H1 (cell line): Measurements from ENCODE around the gene MPV17. TPM values are rescaled to one million over a fixed set of nuclear protein-coding genes. Genes with fewer than 3 reads are reported as not detected.

Experiments used
- CTCF ChIA-PET: fragments of 300-600 bp; sonication (Branson Sonifier 250); formaldehyde crosslinking; loops from one replicate; lab custom pipeline; 2021; ENCODE audit not compliant: partially characterized antibody; lab: Charles Lee
- POLR2A ChIA-PET: fragments of 300-600 bp; sonication (Branson Sonifier 250); formaldehyde crosslinking; loops from one replicate; lab custom pipeline; 2021; ENCODE audit warnings: inconsistent platforms; ENCODE audit not compliant: partially characterized antibody; lab: Charles Lee
- DNase-seq, 2 experiments: peaks; one replicate each; pipeline versions ENCODE4 v3.0.0 to v3.0.0-alpha.2; 2010 to 2022; ENCODE audit warnings: low spot score in 2 of 2, low read depth in 1 of 2, mixed read lengths in 1 of 2
- FAIRE-seq: peaks from 2 replicates; lab custom pipeline; 2011; peaks lifted over from hg19 to GRCh38; lab: Jason Lieb, UNC
- H2AFZ ChIP-seq: 2 replicates; pipeline ENCODE4 v1.8.1; 2012; ENCODE audit warnings: low read length, inconsistent platforms
- H2AK5ac ChIP-seq: 2 replicates; pipeline ENCODE4 v1.6.1; 2013; ENCODE audit warnings: low read depth, low read length
- H2BK120ac ChIP-seq: replicated peaks from 2 replicates; pipeline ENCODE3; 2013; ENCODE audit warnings: low read depth, low read length, inconsistent platforms
- H2BK12ac ChIP-seq: 2 replicates; pipeline ENCODE4 v1.6.1; 2013; ENCODE audit warnings: low read depth, low read length
- H2BK15ac ChIP-seq: 2 replicates; pipeline ENCODE4 v1.6.1; 2013; ENCODE audit warnings: low read length
- H2BK20ac ChIP-seq: 2 replicates; pipeline ENCODE4 v1.6.1; 2013; ENCODE audit warnings: low read length
- H2BK5ac ChIP-seq: 2 replicates; pipeline ENCODE4 v1.6.1; 2013; ENCODE audit warnings: low read depth, low read length
- H3K14ac ChIP-seq: 2 replicates; pipeline ENCODE4 v1.6.1; 2013; ENCODE audit warnings: inconsistent platforms; ENCODE audit not compliant: insufficient read length
- H3K18ac ChIP-seq: 2 replicates; pipeline ENCODE4 v1.6.1; 2013; ENCODE audit warnings: low read length; ENCODE audit errors: extremely low read depth
- H3K23ac ChIP-seq: 2 replicates; pipeline ENCODE4 v1.6.1; 2013; ENCODE audit warnings: inconsistent platforms; ENCODE audit not compliant: insufficient read length
- H3K23me2 ChIP-seq: 2 replicates; pipeline ENCODE4 v1.6.1; 2013; ENCODE audit warnings: low read depth, low read length
- H3K27ac ChIP-seq: 2 replicates; pipeline ENCODE4 v1.6.1; 2011; ENCODE audit warnings: low read depth, low read length, inconsistent platforms
- H3K27me3 ChIP-seq, 4 experiments: replicated peaks in 1 of 4; 1 replicate in 1 of 4; 2 replicates in 3 of 4; pipeline versions ENCODE4 v1.6.1 to v1.8.1; 2011 to 2013; ENCODE audit warnings: low read length in 3 of 4, mild to moderate bottlenecking in 3 of 4, inconsistent platforms in 2 of 4, mixed read lengths in 2 of 4, moderate library complexity in 1 of 4; ENCODE audit not compliant: control insufficient read depth in 3 of 4, insufficient read depth in 3 of 4; ENCODE audit errors: extremely low read depth in 1 of 4
- H3K36me3 ChIP-seq, 4 experiments: 2 replicates each; pipeline versions ENCODE4 v1.6.1 to v1.8.1; 2011 to 2013; ENCODE audit warnings: mild to moderate bottlenecking in 4 of 4, low read length in 3 of 4, moderate library complexity in 2 of 4, control low read depth in 1 of 4, inconsistent platforms in 1 of 4; ENCODE audit not compliant: insufficient read depth in 4 of 4, control insufficient read depth in 2 of 4
- H3K4ac ChIP-seq: replicated peaks from 2 replicates; pipeline ENCODE3; 2013; ENCODE audit warnings: low read length, low read depth, mixed read lengths, inconsistent platforms; ENCODE audit not compliant: insufficient read length
- H3K4me1 ChIP-seq, 4 experiments: replicated peaks in 1 of 4; 1 replicate in 1 of 4; 2 replicates in 3 of 4; pipeline versions ENCODE4 v1.6.1 to v1.8.1; 2011 to 2013; ENCODE audit warnings: low read length in 3 of 4, inconsistent platforms in 2 of 4, mixed read lengths in 1 of 4; ENCODE audit not compliant: insufficient read depth in 4 of 4, control insufficient read depth in 3 of 4
- H3K4me2 ChIP-seq, 2 experiments: 2 replicates each; pipeline versions ENCODE4 v1.6.1 to v1.8.1; 2011 to 2013; ENCODE audit warnings: low read depth in 2 of 2, low read length in 2 of 2, control low read depth in 1 of 2, inconsistent platforms in 1 of 2, mild to moderate bottlenecking in 1 of 2; ENCODE audit not compliant: insufficient read depth in 1 of 2
- H3K4me3 ChIP-seq, 4 experiments: fragments of 200-600, 300-600 bp in 1 of 4; sonication (generic), shearing (Covaris generic), sonication (Bioruptor Twin) in 1 of 4; 2 replicates each; pipeline versions ENCODE4 v1.5.1 to v1.8.1; 2011 to 2016; ENCODE audit warnings: low read length in 4 of 4, low read depth in 3 of 4, control low read depth in 2 of 4, inconsistent platforms in 2 of 4, mild to moderate bottlenecking in 2 of 4, mixed read lengths in 1 of 4, moderate library complexity in 1 of 4; ENCODE audit not compliant: insufficient read depth in 2 of 4; ENCODE audit errors: extremely low read depth in 1 of 4
- H3K56ac ChIP-seq: replicated peaks from 2 replicates; pipeline ENCODE3; 2013; ENCODE audit warnings: low read depth, mild to moderate bottlenecking, mixed read lengths, low read length, inconsistent platforms; ENCODE audit not compliant: insufficient read length
- H3K79me1 ChIP-seq: 2 replicates; pipeline ENCODE4 v1.6.1; 2013; ENCODE audit warnings: low read depth, low read length, control low read depth
- H3K79me2 ChIP-seq, 2 experiments: 2 replicates each; pipeline versions ENCODE4 v1.6.1 to v1.8.1; 2012 to 2013; ENCODE audit warnings: low read length in 2 of 2, mild to moderate bottlenecking in 2 of 2, inconsistent platforms in 1 of 2; ENCODE audit not compliant: insufficient read depth in 2 of 2, control insufficient read depth in 1 of 2
- H3K9ac ChIP-seq, 4 experiments: replicated peaks in 1 of 4; 1 replicate in 1 of 4; 2 replicates in 3 of 4; pipeline versions ENCODE4 v1.6.1 to v1.8.1; 2011 to 2013; ENCODE audit warnings: low read depth in 3 of 4, low read length in 3 of 4, control low read depth in 2 of 4, mild to moderate bottlenecking in 2 of 4, moderate library complexity in 2 of 4, inconsistent platforms in 1 of 4; ENCODE audit errors: extremely low read depth in 1 of 4
- H3K9me3 ChIP-seq, 2 experiments: 2 replicates each; pipeline versions ENCODE4 v1.6.1 to v1.8.1; 2012 to 2013; ENCODE audit warnings: mild to moderate bottlenecking in 2 of 2, moderate library complexity in 2 of 2, control low read depth in 1 of 2, inconsistent platforms in 1 of 2, low read depth in 1 of 2, low read length in 1 of 2, mixed read lengths in 1 of 2; ENCODE audit not compliant: insufficient read depth in 2 of 2
- H4K20me1 ChIP-seq, 2 experiments: replicated peaks in 1 of 2; 2 replicates each; pipeline versions ENCODE3 to v1.8.1; 2011 to 2013; ENCODE audit warnings: inconsistent platforms in 2 of 2, low read length in 2 of 2, mild to moderate bottlenecking in 1 of 2; ENCODE audit not compliant: insufficient read depth in 2 of 2, control insufficient read depth in 1 of 2
- H4K5ac ChIP-seq: 2 replicates; pipeline ENCODE4 v1.6.1; 2013; ENCODE audit warnings: low read length, low read depth, mixed read lengths, inconsistent platforms; ENCODE audit not compliant: insufficient read length
- H4K8ac ChIP-seq: 2 replicates; pipeline ENCODE4 v1.8.0; 2013; ENCODE audit warnings: mild to moderate bottlenecking, moderate library complexity, low read length, inconsistent platforms; ENCODE audit not compliant: insufficient read depth; ENCODE audit errors: extremely low read depth
- H4K91ac ChIP-seq: replicated peaks from 2 replicates; pipeline ENCODE3; 2013; ENCODE audit warnings: low read length, mixed read lengths, inconsistent platforms; ENCODE audit not compliant: insufficient read length
- PHF8 ChIP-seq: fragments of 200-600 bp; sonication (generic); conservative IDR thresholded peaks from 2 replicates; pipeline ENCODE4 v1.7.1; 2012; ENCODE audit warnings: low read depth, mild to moderate bottlenecking, inconsistent platforms, low read length, moderate library complexity
- TEAD4 ChIP-seq: IDR thresholded peaks from 2 replicates; pipeline ENCODE4 v1.6.1; 2012; ENCODE audit warnings: low read depth, low read length, inconsistent platforms, mixed read lengths
- WGBS, 2 experiments: shearing (Covaris generic) in 1 of 2; methylation state at CpG; one replicate each; pipeline versions ENCODE4 v1.1.6 to v1.1.7; 2013 to 2015; ENCODE audit warnings: low lambda C conversion rate in 2 of 2, mixed read lengths in 2 of 2, inconsistent platforms in 1 of 2, low coverage in 1 of 2, missing lambda C conversion rate in 1 of 2; ENCODE audit not compliant: insufficient replicate concordance in 2 of 2, insufficient coverage in 1 of 2, insufficient read length in 1 of 2; ENCODE audit errors: extremely low coverage in 1 of 2, missing lambda C conversion rate in 1 of 2; 5-methylcytosine and 5-hydroxymethylcytosine counted together
- polyA plus RNA-seq, 7 experiments: library from polyadenylated mRNA; depleted of rRNA in 3 of 7; stranded (reverse) in 5 of 7; unstranded in 2 of 7; fragments of >200 nt in 5 of 7; fragments of 200-250 nt in 2 of 7; gene quantifications; 1 replicate in 5 of 7; 2 replicates in 1 of 7; 4 replicates in 1 of 7; pipeline versions ENCODE4 v1.2.1 to v1.2.3, GENCODE V29; 2011 to 2013; ENCODE audit warnings: missing spikeins in 2 of 7, mixed read lengths in 2 of 7
- total RNA-seq: library from RNA; stranded (reverse); fragmentation: NEBNext Ultra II Directional; extraction: Animal tissue kit (Norgen Biotek cat#: 25700); gene quantifications from 2 replicates; pipeline ENCODE4 v1.2.1, GENCODE V29; 2021

Gene MPV17
- total and polyA plus RNA-seq, 2 of the 8 experiments (the other 6 are each of a cell fraction or from before 2014, with no cell fraction given), result 45.2 to 181 TPM

GRCh38 chr2:27291865-27292264, 31.0 kb downstream of the MPV17 start:
- Histone ChIP-seq H4K91ac (no peak overlapping the region), H3K4ac (no peak overlapping the region), H3K4me2 (no peak overlapping the region), H3K9me3 (no peaks in the 10 kb centered on the region), H3K23me2 (no peaks in the 10 kb centered on the region), H3K4me1 (peaks cover 0 to 4% (median 2%) of the 10 kb centered on the region in 4 experiments; a peak in 3 of 7 replicates), H3K9ac (no peak overlapping the region), H3K56ac (no peak overlapping the region), H4K8ac (no peak overlapping the region), H2BK15ac (no peak overlapping the region), H2BK20ac (no peak overlapping the region), H3K4me3 (no peak overlapping the region), H2BK5ac (no peak overlapping the region), H4K5ac (no peak overlapping the region), H3K79me2 (no peaks in the 10 kb centered on the region), H3K27me3 (no peaks in the 10 kb centered on the region; a peak in 1 of 7 replicates), H3K79me1 (no peaks in the 10 kb centered on the region), H2BK120ac (no peak overlapping the region), H4K20me1 (no peaks in the 10 kb centered on the region), H2AK5ac (no peak overlapping the region), H2AFZ (peak overlapping the region; percentile 4; the same call in 1 of the 2 replicates), H3K36me3 (no peaks in the 10 kb centered on the region), H3K27ac (no peak overlapping the region), H3K14ac (no peak overlapping the region), H3K18ac (no peak overlapping the region), H3K23ac (no peak overlapping the region), H2BK12ac (no peak overlapping the region)
- DNase-seq, result no peak
- FAIRE-seq, result peak; percentile 55
- ChIA-PET CTCF (interaction anchor here (0.6 to 20.2 kb wide), 30 partner anchors 9 to 354 kb away, joined by 3 to 413 read pairs (median 4); partner anchors contain the start of genes CAD, DNAJC5G, MPV17 and SLC30A3), POLR2A (interaction anchor here (0.8 to 3.9 kb wide), 14 partner anchors 9 to 89 kb away, joined by 3 to 27 read pairs (median 5); partner anchors contain the start of genes CAD, GTF3C2 and TRIM54)
- WGBS, 2 experiments, result 54% methylated on average over 6 of the region's 6 CpGs; no CpG with 5 or more reads in 1 of the 2 experiments
- TF ChIP-seq TEAD4 (no peak), PHF8 (no peak)
